Mucosa of descending colon (tissue), 3 donors: Measurements from ENCODE around the gene CLSTN2. TPM values are rescaled to one million over a fixed set of nuclear protein-coding genes. Genes with fewer than 3 reads are reported as not detected.

Source experiments
- ATAC-seq: fragments of 200-7000 bp; cut with Tn5 transposase; one replicate; pipeline ENCODE4 v1.9.1; 2020; ENCODE audit warnings: mild to moderate bottlenecking, moderate library complexity
- DNase-seq, 3 donors: peaks; one replicate each; pipeline ENCODE4 v3.0.0-alpha.2; 2020
- H3K36me3 ChIP-seq: fragments of 200-600 bp; one replicate; pipeline ENCODE4 v1.8.0; 2021; ENCODE audit warnings: low read depth, mild to moderate bottlenecking
- H3K4me1 ChIP-seq: fragments of 200-600 bp; one replicate; pipeline ENCODE4 v1.8.0; 2021; ENCODE audit warnings: low read depth, mild to moderate bottlenecking
- H3K4me3 ChIP-seq: fragments of 200-600 bp; one replicate; pipeline ENCODE4 v1.8.0; 2021; ENCODE audit warnings: mild to moderate bottlenecking
- H3K9me3 ChIP-seq: fragments of 200-600 bp; one replicate; pipeline ENCODE4 v1.8.0; 2021; ENCODE audit warnings: mild to moderate bottlenecking
- CTCF ChIP-seq: fragments of 200-600 bp; IDR thresholded peaks from one replicate; pipeline ENCODE4 v1.8.0; 2022; ENCODE audit warnings: antibody characterized with exemption, mild to moderate bottlenecking
- intact Hi-C, 2 donors: fragments of 100-400 bp; cut with DNase I in 1 of 2; cut with micrococcal nuclease in 1 of 2; formaldehyde crosslinking; loops; one replicate each; pipeline versions ENCODE4 v1.11.0 to v1.11.1; 2022; cut with DNase I, micrococcal nuclease
- total RNA-seq, 3 donors: library from RNA; stranded (reverse); fragmentation: NEBNext Ultra II Directional in 2 of 3; extraction: Animal tissue kit (Norgen Biotek cat#: 25700) in 2 of 3; gene quantifications; one replicate each; pipeline versions ENCODE4 v1.2.1 to v1.2.4, GENCODE V29; 2021 to 2023
- donor health status: DM: no; HTN: no; CAD: no; lungs with moderate emphysema.
- donor health status: DM: no; HTN: no; CAD: no.
- donor health status: DM: no; HTN: yes; CAD: no.

Gene CLSTN2
- total RNA-seq, 3 donors from 2014 or later, result 0.90 to 5.3 (median 2.5) TPM

GRCh38 chr3:140497331-140497730, 562.3 kb downstream of the CLSTN2 start:
- no peak for DNase-seq
- H3K36me3 ChIP-seq, result no peaks in the 10 kb centered on the region
- no peaks in the 10 kb centered on the region for H3K4me1 ChIP-seq
- intact Hi-C loops, result no loop called here
- no peak overlapping the region for H3K4me3 ChIP-seq
- no peaks in the 10 kb centered on the region for H3K9me3 ChIP-seq
- TF ChIP-seq CTCF, result no peak
- ATAC-seq, result no peak

DNA sequence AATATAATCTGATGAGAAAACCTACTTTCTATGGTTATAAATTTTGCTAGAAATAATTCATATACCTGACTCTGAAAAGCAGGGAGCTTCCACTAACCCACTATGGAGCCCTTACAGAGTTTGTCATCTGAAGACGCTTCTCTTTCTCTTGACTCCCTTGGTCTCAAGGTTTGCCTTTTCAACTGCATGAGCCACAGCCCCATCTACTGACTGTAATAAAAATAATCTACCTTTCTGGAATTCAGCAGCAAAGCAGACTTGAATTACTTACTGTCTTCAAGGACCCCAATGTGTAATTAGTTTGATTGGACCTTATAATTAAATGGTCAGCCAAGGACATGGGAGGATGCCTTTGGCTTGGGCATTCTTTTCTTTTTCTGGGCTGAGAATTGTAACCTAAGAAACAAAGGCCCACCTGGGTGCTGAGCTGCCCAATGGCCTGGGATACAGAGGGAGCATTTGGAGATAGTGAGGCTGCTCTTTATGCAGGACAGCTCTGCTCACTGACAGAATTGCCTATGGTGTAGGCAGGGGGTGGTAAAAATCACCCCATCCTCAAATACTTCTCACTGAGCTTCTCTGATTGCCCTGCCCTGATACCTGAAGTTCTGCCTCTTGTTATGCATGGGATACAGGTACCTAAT, 564.3 kb downstream of the CLSTN2 start:
- no peaks in the 10 kb centered on the region for H3K4me1 ChIP-seq
- no peak overlapping the region for H3K4me3 ChIP-seq
- TF ChIP-seq CTCF, result no peak
- intact Hi-C loops, result no loop called here
- H3K36me3 ChIP-seq, result no peaks in the 10 kb centered on the region
- DNase-seq (no peak), ATAC-seq (no peak)
- H3K9me3 ChIP-seq, result no peaks in the 10 kb centered on the region

GRCh38 chr3:140500473-140500872, 565.5 kb downstream of the CLSTN2 start:
- DNase-seq (no peak), ATAC-seq (no peak)
- Histone ChIP-seq H3K4me1 (no peaks in the 10 kb centered on the region), H3K4me3 (no peak overlapping the region), H3K36me3 (no peaks in the 10 kb centered on the region), H3K9me3 (no peaks in the 10 kb centered on the region)
- intact Hi-C loops, result no loop called here
- TF ChIP-seq CTCF, result no peak

GRCh38 chr3:140501061-140501769, 566.2 kb downstream of the CLSTN2 start:
- Histone ChIP-seq H3K36me3 (no peaks in the 10 kb centered on the region), H3K9me3 (no peaks in the 10 kb centered on the region), H3K4me3 (no peak overlapping the region), H3K4me1 (no peaks in the 10 kb centered on the region)
- DNase-seq (no peak), ATAC-seq (no peak)
- intact Hi-C loops, result no loop called here
- no peak for TF ChIP-seq CTCF

- intact Hi-C loops, result no loop called here
- no peaks in the 10 kb centered on the region for H3K36me3 ChIP-seq
- no peaks in the 10 kb centered on the region for H3K4me1 ChIP-seq
- ATAC-seq, result no peak
- no peak overlapping the region for H3K4me3 ChIP-seq
- no peaks in the 10 kb centered on the region for H3K9me3 ChIP-seq
- DNase-seq, result no peak
- TF ChIP-seq CTCF, result no peak
Measured at GRCh38 chr3:140501770-140502364, 566.9 kb downstream of the CLSTN2 start.
